Neural crest cell (in vitro differentiated cells): ENCODE measurements around the gene MARCHF10. TPM values are rescaled to one million over a fixed set of nuclear protein-coding genes. Genes with fewer than 3 reads are reported as not detected.

Experiments used
- DNase-seq: peaks from one replicate; pipeline ENCODE4 v3.0.0; 2021; ENCODE audit warnings: low read depth, mixed read lengths, low spot score
- H3K27ac Mint-ChIP-seq: one replicate; pipeline ENCODE4 v1.8.0; 2021; ENCODE audit warnings: mild to moderate bottlenecking, mixed read lengths; ENCODE audit not compliant: unreplicated experiment
- H3K27me3 Mint-ChIP-seq: 2 replicates; pipeline ENCODE4 v1.8.0; 2021; ENCODE audit warnings: low read depth, mild to moderate bottlenecking, mixed read lengths
- H3K36me3 Mint-ChIP-seq: 2 replicates; pipeline ENCODE4 v1.8.0; 2021; ENCODE audit warnings: low read depth, mild to moderate bottlenecking, mixed read lengths
- H3K4me1 Mint-ChIP-seq: 2 replicates; pipeline ENCODE4 v1.8.0; 2021; ENCODE audit warnings: mixed read lengths
- H3K4me3 Mint-ChIP-seq: one replicate; pipeline ENCODE4 v1.8.0; 2021; ENCODE audit warnings: mild to moderate bottlenecking, mixed read lengths
- H3K9me3 Mint-ChIP-seq: 2 replicates; pipeline ENCODE4 v1.8.0; 2021; ENCODE audit warnings: mixed read lengths
- total RNA-seq: library from RNA; stranded (reverse); gene quantifications from 2 replicates; pipeline ENCODE4 v1.2.1, GENCODE V29; 2021
- TF ChIP-seq, protein P1 (sequence below): fragments of 200-600 bp; sonication (generic); conservative IDR thresholded peaks from 2 replicates; pipeline ENCODE4 v1.5.0; 2021; ENCODE audit warnings: antibody characterized with exemption, mild to moderate bottlenecking

The MARCHF10 gene
- total RNA-seq, 1 donor from 2014 or later, result 0.23 TPM

GRCh38 chr17:62675260-62675659, 132.9 kb downstream of the MARCHF10 start:
- no peaks in the 10 kb centered on the region for H3K27me3 Mint-ChIP-seq
- TF ChIP-seq, protein P1, sequence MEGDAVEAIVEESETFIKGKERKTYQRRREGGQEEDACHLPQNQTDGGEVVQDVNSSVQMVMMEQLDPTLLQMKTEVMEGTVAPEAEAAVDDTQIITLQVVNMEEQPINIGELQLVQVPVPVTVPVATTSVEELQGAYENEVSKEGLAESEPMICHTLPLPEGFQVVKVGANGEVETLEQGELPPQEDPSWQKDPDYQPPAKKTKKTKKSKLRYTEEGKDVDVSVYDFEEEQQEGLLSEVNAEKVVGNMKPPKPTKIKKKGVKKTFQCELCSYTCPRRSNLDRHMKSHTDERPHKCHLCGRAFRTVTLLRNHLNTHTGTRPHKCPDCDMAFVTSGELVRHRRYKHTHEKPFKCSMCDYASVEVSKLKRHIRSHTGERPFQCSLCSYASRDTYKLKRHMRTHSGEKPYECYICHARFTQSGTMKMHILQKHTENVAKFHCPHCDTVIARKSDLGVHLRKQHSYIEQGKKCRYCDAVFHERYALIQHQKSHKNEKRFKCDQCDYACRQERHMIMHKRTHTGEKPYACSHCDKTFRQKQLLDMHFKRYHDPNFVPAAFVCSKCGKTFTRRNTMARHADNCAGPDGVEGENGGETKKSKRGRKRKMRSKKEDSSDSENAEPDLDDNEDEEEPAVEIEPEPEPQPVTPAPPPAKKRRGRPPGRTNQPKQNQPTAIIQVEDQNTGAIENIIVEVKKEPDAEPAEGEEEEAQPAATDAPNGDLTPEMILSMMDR, result no peak
- no peaks in the 10 kb centered on the region for H3K36me3 Mint-ChIP-seq
- peak overlapping the region; percentile 50 for H3K27ac Mint-ChIP-seq
- H3K9me3 Mint-ChIP-seq, result no peaks in the 10 kb centered on the region
- H3K4me3 Mint-ChIP-seq, result no peak overlapping the region
- peaks cover 9% of the 10 kb centered on the region for H3K4me1 Mint-ChIP-seq
- no peak for DNase-seq

GRCh38 chr17:62674841-62675240, 133.3 kb downstream of the MARCHF10 start:
- TF ChIP-seq, protein P1, result no peak
- Mint-ChIP-seq H3K27ac (no peak overlapping the region), H3K9me3 (no peaks in the 10 kb centered on the region), H3K4me1 (peaks cover 9% of the 10 kb centered on the region), H3K27me3 (no peaks in the 10 kb centered on the region), H3K36me3 (no peaks in the 10 kb centered on the region), H3K4me3 (no peak overlapping the region)
- DNase-seq, result no peak

GRCh38 chr17:62674363-62674739, 133.8 kb downstream of the MARCHF10 start:
- no peaks in the 10 kb centered on the region for H3K9me3 Mint-ChIP-seq
- no peak overlapping the region for H3K27ac Mint-ChIP-seq
- H3K4me1 Mint-ChIP-seq, result peaks cover 9% of the 10 kb centered on the region
- DNase-seq, result no peak
- TF ChIP-seq, protein P1, result no peak
- no peaks in the 10 kb centered on the region for H3K27me3 Mint-ChIP-seq
- H3K4me3 Mint-ChIP-seq, result no peak overlapping the region
- no peaks in the 10 kb centered on the region for H3K36me3 Mint-ChIP-seq

DNA sequence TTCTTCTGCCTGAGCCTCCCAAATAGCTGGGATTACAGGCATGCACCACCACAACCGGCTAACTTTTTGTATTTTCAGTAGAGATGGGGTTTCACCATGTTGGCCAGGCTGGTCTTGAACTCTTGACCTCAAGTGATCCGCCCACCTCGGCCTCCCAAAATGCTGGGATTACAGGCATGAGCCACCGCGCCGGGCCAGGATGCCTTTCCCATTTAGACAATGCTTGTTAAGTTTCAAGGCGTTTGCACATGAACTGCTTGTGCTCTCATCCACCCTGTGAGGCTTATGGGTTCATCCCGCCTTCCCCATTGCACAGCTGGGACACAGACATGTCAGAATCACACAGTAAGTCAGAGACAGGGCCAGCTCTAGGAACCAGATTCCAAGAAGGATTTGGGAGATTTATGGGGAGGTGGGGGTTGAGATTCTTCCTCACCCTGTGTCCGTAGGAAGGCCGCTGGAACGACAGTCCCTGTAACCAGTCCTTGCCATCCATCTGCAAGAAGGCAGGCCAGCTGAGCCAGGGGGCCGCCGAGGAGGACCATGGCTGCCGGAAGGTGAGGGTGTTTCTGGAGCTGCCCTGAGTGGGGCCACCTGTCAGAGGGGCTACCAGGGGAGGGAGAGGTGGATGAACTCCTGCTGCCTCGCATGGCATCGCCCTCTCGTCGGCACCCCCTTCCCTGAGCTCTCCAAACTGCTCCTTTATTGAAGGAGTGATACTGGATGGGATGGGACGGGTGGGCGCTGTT, 134.3 kb downstream of the MARCHF10 start:
- no peaks in the 10 kb centered on the region for H3K36me3 Mint-ChIP-seq
- TF ChIP-seq, protein P1, result no peak
- no peaks in the 10 kb centered on the region for H3K9me3 Mint-ChIP-seq
- no peak overlapping the region for H3K27ac Mint-ChIP-seq
- H3K4me3 Mint-ChIP-seq, result no peak overlapping the region
- no peaks in the 10 kb centered on the region for H3K27me3 Mint-ChIP-seq
- H3K4me1 Mint-ChIP-seq, result peaks cover 9% of the 10 kb centered on the region
- no peak for DNase-seq

DNA sequence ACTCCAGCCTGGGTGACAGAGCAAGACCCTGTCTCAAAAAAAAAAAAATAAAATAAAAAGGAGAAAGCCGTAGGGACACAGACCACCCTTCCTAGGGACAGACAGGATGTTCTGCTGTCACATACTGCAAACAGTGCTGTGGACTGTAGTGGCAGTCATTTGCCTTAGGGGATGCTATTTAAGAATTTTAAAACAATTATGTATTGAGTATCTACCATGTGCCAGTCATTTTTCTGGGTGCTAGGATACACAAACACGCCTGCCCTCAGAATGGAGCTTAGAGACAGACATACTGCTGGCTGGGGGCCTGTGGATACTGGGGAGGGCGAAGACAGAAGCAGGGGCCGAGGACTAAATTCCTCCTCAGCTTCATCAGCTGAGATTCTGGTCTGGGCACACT, 135.2 kb downstream of the MARCHF10 start:
- no peak for DNase-seq
- Mint-ChIP-seq H3K9me3 (no peaks in the 10 kb centered on the region), H3K4me3 (no peak overlapping the region), H3K27me3 (no peaks in the 10 kb centered on the region), H3K36me3 (no peaks in the 10 kb centered on the region), H3K27ac (no peak overlapping the region), H3K4me1 (peaks cover 9% of the 10 kb centered on the region)
- TF ChIP-seq, protein P1, result no peak
